ENCODE data around the gene SCP2D1. TPM values are rescaled to one million over a fixed set of nuclear protein-coding genes. Genes with fewer than 3 reads are reported as not detected.

The SCP2D1 gene
- polyA plus RNA-seq, 4 donors: not detected

GRCh38 chr20:18858816-18859215 lies 45.2 kb downstream of the SCP2D1 start:
- no peak for DNase-seq (ENCODE audit: low read depth in 4 of 4, low spot score in 3 of 4)

Other genes with a start within 250 kb of the SCP2D1 start
- 100 to 1,000 TPM in 1 of 4 donors, 10 to 100 TPM in 3; 79.9 to 104 (median 80.1) TPM for gene SMIM26, start 246.4 kb upstream of the SCP2D1 start, polyA plus RNA-seq (ENCODE audit: insufficient read length in 4 of 4)
- 10 to 100 TPM; 24.2 to 28.5 (median 25.3) TPM for gene DTD1, start 225.7 kb upstream of the SCP2D1 start, polyA plus RNA-seq (ENCODE audit: insufficient read length in 4 of 4)